GM23338 (cell line): ENCODE results near the gene HECTD3. TPM values are rescaled to one million over a fixed set of nuclear protein-coding genes. Genes with fewer than 3 reads are reported as not detected.

Experiments used
- ATAC-seq: fragments of 200-7000 bp; cut with Tn5 transposase; 3 replicates; pipeline ENCODE4 v1.9.1; 2020
- DNase-seq: peaks from one replicate; pipeline ENCODE4 v3.0.0-alpha.2; 2015; ENCODE audit warnings: low spot score
- H2AFZ ChIP-seq: fragments of 200-600 bp; sonication (generic); 2 replicates; pipeline ENCODE4 v1.8.0; 2016; ENCODE audit warnings: antibody characterized with exemption, mild to moderate bottlenecking, moderate library complexity
- H3F3A ChIP-seq: fragments of 200-600 bp; sonication (generic); replicated peaks from 2 replicates; pipeline ENCODE4 v1.8.0; 2017; ENCODE audit warnings: antibody characterized with exemption, mixed run types, low read depth
- H3K27ac ChIP-seq: fragments of 200-600 bp; sonication (generic); 2 replicates; pipeline ENCODE4 v1.6.1; 2016; ENCODE audit warnings: low read depth
- H3K27me3 ChIP-seq: fragments of 200-600 bp; sonication (generic); 2 replicates; pipeline ENCODE4 v1.8.0; 2016; ENCODE audit warnings: mild to moderate bottlenecking, mixed run types, moderate library complexity; ENCODE audit not compliant: insufficient read depth
- H3K36me3 ChIP-seq: fragments of 200-600 bp; sonication (generic); 2 replicates; pipeline ENCODE4 v1.8.0; 2016; ENCODE audit warnings: mild to moderate bottlenecking; ENCODE audit not compliant: insufficient read depth
- H3K4me1 ChIP-seq: fragments of 200-600 bp; sonication (generic); 2 replicates; pipeline ENCODE4 v1.8.0; 2016; ENCODE audit warnings: mild to moderate bottlenecking, moderate library complexity; ENCODE audit not compliant: insufficient read depth
- H3K4me2 ChIP-seq: fragments of 200-600 bp; sonication (generic); 2 replicates; pipeline ENCODE4 v1.7.1; 2017; ENCODE audit warnings: mixed run types
- H3K4me3 ChIP-seq: fragments of 200-600 bp; sonication (generic); 2 replicates; pipeline ENCODE4 v1.6.1; 2016; ENCODE audit warnings: mixed run types
- H3K79me2 ChIP-seq: fragments of 200-600 bp; sonication (generic); replicated peaks from 2 replicates; pipeline ENCODE4 v1.8.0; 2017; ENCODE audit warnings: mild to moderate bottlenecking; ENCODE audit not compliant: insufficient read depth
- H3K9me2 ChIP-seq: fragments of 200-600 bp; sonication (generic); 2 replicates; pipeline ENCODE4 v1.8.0; 2017; ENCODE audit not compliant: insufficient read depth
- H4K20me1 ChIP-seq: fragments of 200-600 bp; sonication (generic); replicated peaks from 2 replicates; pipeline ENCODE4 v1.8.0; 2017; ENCODE audit warnings: mild to moderate bottlenecking; ENCODE audit not compliant: insufficient read depth
- H3K27ac Mint-ChIP-seq: 2 replicates; pipeline ENCODE4 v1.8.0; 2020; ENCODE audit warnings: inconsistent platforms, mild to moderate bottlenecking, moderate library complexity, mixed read lengths
- H3K27me3 Mint-ChIP-seq: 3 replicates; pipeline ENCODE4 v1.8.0; 2022; ENCODE audit warnings: low read depth, mild to moderate bottlenecking, moderate library complexity, mixed read lengths, inconsistent platforms; ENCODE audit not compliant: insufficient read depth, poor library complexity
- H3K36me3 Mint-ChIP-seq: 3 replicates; pipeline ENCODE4 v1.8.0; 2021; ENCODE audit warnings: low read depth, mild to moderate bottlenecking, inconsistent platforms, moderate library complexity, mixed read lengths
- H3K4me1 Mint-ChIP-seq: 3 replicates; pipeline ENCODE4 v1.8.0; 2020; ENCODE audit warnings: mild to moderate bottlenecking, inconsistent platforms, mixed read lengths
- H3K4me3 Mint-ChIP-seq: 3 replicates; pipeline ENCODE4 v1.8.0; 2021; ENCODE audit warnings: moderate library complexity, mild to moderate bottlenecking, inconsistent platforms, mixed read lengths
- H3K9me3 Mint-ChIP-seq: 3 replicates; pipeline ENCODE4 v1.8.0; 2020; ENCODE audit warnings: moderate library complexity, mild to moderate bottlenecking, inconsistent platforms, mixed read lengths
- CREB1 ChIP-seq: fragments of 250-450 bp; sonication (Bioruptor Pico); IDR thresholded peaks from 2 replicates; pipeline ENCODE4 v1.5.0; 2020; ENCODE audit warnings: low read depth, mild to moderate bottlenecking, moderate library complexity
- EZH2phosphoT487 ChIP-seq: fragments of 200-600 bp; sonication (generic); IDR thresholded peaks from one replicate; pipeline ENCODE4 v1.8.1; 2018; ENCODE audit warnings: antibody characterized with exemption; ENCODE audit not compliant: unreplicated experiment
- ZNF114 ChIP-seq: fragments of 250-450 bp; sonication (Bioruptor Pico); IDR thresholded peaks from 2 replicates; pipeline ENCODE4 v1.5.0; 2020; ENCODE audit warnings: mild to moderate bottlenecking, moderate library complexity
- ZNF331 ChIP-seq: fragments of 250-450 bp; sonication (Bioruptor Pico); IDR thresholded peaks from 2 replicates; pipeline ENCODE4 v1.5.0; 2020; ENCODE audit warnings: low read depth, mild to moderate bottlenecking, moderate library complexity
- polyA plus RNA-seq: library from polyadenylated mRNA; unstranded; fragments of >200 nt; fragmentation: Nextera tagmentation; extraction: Ambion mirVana; gene quantifications from 2 replicates; pipeline ENCODE4 v1.2.1, GENCODE V29; 2016
- total RNA-seq: library from RNA; depleted of rRNA; stranded (reverse); fragments of >200 nt; shearing (Covaris generic); gene quantifications from 2 replicates; pipeline ENCODE4 v1.2.3, GENCODE V29; 2014
- TF ChIP-seq, protein P1 (sequence below): fragments of 250-450 bp; sonication (Bioruptor Pico); IDR thresholded peaks from 2 replicates; pipeline ENCODE4 v1.5.0; 2020; ENCODE audit warnings: mild to moderate bottlenecking, moderate library complexity
- TF ChIP-seq, protein P2 (sequence below): IDR thresholded peaks from 2 replicates; pipeline ENCODE4 v1.6.1; 2016; ENCODE audit warnings: antibody characterized with exemption

The HECTD3 gene
- total and polyA plus RNA-seq, 2 experiments from 2014 or later = 13.1 to 31.4 TPM

DNA sequence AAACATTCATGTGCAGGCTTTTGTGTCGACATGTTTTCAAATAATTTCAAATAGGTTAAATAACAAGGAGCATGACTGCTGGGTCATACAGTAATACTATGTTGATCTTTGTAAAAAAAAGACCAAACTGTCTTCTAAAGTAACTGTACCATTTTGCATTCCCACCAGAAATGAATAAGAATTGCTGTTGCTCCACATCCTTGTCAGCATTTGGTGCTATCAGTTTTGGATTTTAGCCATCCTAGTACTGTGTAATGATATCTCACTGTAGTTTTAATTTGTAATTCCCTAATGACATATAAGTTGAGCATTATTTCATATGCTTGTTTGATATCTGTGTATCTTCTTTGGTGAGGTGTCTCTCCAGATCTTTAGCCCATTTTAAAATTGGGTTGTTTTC is 12.5 kb upstream of the HECTD3 start:
- Histone ChIP-seq H3K27ac (no peak overlapping the region), H4K20me1 (no peaks in the 10 kb centered on the region), H3K36me3 (no peaks in the 10 kb centered on the region), H3K79me2 (no peaks in the 10 kb centered on the region), H3K4me2 (no peak overlapping the region), H3K9me2 (no peaks in the 10 kb centered on the region), H3K27me3 (no peaks in the 10 kb centered on the region), H3K4me1 (no peaks in the 10 kb centered on the region), H2AFZ (no peak overlapping the region), H3K4me3 (no peak overlapping the region), H3F3A (no peaks in the 10 kb centered on the region)
- DNase-seq (no peak), ATAC-seq (no peak)
- no peaks in the 10 kb centered on the region for H3K4me1 Mint-ChIP-seq
- H3K36me3 Mint-ChIP-seq = no peaks in the 10 kb centered on the region
- no peak overlapping the region for H3K4me3 Mint-ChIP-seq
- TF ChIP-seq, protein P1, sequence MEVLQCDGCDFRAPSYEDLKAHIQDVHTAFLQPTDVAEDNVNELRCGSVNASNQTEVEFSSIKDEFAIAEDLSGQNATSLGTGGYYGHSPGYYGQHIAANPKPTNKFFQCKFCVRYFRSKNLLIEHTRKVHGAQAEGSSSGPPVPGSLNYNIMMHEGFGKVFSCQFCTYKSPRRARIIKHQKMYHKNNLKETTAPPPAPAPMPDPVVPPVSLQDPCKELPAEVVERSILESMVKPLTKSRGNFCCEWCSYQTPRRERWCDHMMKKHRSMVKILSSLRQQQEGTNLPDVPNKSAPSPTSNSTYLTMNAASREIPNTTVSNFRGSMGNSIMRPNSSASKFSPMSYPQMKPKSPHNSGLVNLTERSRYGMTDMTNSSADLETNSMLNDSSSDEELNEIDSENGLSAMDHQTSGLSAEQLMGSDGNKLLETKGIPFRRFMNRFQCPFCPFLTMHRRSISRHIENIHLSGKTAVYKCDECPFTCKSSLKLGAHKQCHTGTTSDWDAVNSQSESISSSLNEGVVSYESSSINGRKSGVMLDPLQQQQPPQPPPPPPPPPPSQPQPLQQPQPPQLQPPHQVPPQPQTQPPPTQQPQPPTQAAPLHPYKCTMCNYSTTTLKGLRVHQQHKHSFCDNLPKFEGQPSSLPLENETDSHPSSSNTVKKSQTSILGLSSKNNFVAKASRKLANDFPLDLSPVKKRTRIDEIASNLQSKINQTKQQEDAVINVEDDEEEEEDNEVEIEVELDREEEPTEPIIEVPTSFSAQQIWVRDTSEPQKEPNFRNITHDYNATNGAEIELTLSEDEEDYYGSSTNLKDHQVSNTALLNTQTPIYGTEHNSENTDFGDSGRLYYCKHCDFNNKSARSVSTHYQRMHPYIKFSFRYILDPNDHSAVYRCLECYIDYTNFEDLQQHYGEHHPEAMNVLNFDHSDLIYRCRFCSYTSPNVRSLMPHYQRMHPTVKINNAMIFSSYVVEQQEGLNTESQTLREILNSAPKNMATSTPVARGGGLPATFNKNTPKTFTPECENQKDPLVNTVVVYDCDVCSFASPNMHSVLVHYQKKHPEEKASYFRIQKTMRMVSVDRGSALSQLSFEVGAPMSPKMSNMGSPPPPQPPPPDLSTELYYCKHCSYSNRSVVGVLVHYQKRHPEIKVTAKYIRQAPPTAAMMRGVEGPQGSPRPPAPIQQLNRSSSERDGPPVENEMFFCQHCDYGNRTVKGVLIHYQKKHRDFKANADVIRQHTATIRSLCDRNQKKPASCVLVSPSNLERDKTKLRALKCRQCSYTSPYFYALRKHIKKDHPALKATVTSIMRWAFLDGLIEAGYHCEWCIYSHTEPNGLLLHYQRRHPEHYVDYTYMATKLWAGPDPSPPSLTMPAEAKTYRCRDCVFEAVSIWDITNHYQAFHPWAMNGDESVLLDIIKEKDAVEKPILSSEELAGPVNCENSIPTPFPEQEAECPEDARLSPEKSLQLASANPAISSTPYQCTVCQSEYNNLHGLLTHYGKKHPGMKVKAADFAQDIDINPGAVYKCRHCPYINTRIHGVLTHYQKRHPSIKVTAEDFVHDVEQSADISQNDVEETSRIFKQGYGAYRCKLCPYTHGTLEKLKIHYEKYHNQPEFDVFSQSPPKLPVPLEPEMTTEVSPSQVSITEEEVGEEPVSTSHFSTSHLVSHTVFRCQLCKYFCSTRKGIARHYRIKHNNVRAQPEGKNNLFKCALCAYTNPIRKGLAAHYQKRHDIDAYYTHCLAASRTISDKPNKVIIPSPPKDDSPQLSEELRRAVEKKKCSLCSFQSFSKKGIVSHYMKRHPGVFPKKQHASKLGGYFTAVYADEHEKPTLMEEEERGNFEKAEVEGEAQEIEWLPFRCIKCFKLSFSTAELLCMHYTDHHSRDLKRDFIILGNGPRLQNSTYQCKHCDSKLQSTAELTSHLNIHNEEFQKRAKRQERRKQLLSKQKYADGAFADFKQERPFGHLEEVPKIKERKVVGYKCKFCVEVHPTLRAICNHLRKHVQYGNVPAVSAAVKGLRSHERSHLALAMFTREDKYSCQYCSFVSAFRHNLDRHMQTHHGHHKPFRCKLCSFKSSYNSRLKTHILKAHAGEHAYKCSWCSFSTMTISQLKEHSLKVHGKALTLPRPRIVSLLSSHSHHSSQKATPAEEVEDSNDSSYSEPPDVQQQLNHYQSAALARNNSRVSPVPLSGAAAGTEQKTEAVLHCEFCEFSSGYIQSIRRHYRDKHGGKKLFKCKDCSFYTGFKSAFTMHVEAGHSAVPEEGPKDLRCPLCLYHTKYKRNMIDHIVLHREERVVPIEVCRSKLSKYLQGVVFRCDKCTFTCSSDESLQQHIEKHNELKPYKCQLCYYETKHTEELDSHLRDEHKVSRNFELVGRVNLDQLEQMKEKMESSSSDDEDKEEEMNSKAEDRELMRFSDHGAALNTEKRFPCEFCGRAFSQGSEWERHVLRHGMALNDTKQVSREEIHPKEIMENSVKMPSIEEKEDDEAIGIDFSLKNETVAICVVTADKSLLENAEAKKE (CRISPR knock-in tag) = no peak
- TF ChIP-seq EZH2phosphoT487 (no peak), CREB1 (CRISPR knock-in tag) (no peak), ZNF114 (CRISPR knock-in tag) (no peak), ZNF331 (CRISPR knock-in tag) (no peak)
- TF ChIP-seq, protein P2, sequence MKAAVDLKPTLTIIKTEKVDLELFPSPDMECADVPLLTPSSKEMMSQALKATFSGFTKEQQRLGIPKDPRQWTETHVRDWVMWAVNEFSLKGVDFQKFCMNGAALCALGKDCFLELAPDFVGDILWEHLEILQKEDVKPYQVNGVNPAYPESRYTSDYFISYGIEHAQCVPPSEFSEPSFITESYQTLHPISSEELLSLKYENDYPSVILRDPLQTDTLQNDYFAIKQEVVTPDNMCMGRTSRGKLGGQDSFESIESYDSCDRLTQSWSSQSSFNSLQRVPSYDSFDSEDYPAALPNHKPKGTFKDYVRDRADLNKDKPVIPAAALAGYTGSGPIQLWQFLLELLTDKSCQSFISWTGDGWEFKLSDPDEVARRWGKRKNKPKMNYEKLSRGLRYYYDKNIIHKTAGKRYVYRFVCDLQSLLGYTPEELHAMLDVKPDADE = no peak
- no peak overlapping the region for H3K27ac Mint-ChIP-seq
- no peaks in the 10 kb centered on the region for H3K9me3 Mint-ChIP-seq
- H3K27me3 Mint-ChIP-seq = peaks cover 2% of the 10 kb centered on the region
